GM18858 (cell line): Measurements from ENCODE around the gene MOB3B.
"Not testable (repeated sequence)": the region's sequence is repeated elsewhere in the genome, so short reads cannot be mapped to it uniquely, and the experiment has no call there.

ENCODE experiments used
- ATAC-seq: cut with Tn5 transposase; IDR thresholded peaks from one replicate; pipeline ENCODE4 v1.9.1; 2021; ENCODE audit not compliant: unreplicated experiment

The MOB3B gene

DNA sequence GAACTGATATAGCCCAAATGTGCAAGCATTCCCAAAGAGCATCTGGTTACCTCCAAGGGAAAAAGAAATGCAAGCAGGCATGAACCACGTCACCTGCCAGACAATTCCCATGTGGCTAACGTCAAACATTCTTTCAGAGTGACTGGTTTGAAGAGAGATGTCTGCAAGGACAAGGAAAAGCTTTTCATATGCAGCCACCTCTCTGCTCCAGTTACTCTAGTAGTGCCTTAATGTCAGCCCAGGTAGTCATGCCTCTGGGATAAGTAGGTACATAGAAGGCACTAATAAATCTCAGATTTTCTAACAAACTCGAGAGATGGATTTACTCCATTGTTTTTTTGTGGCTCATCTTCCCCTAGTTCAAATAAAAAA, 102.4 kb downstream of the MOB3B start:
- ATAC-seq = no peak

- no peak for ATAC-seq
Observed at GRCh38 chr9:27426511-27427271, 102.9 kb downstream of the MOB3B start.

DNA sequence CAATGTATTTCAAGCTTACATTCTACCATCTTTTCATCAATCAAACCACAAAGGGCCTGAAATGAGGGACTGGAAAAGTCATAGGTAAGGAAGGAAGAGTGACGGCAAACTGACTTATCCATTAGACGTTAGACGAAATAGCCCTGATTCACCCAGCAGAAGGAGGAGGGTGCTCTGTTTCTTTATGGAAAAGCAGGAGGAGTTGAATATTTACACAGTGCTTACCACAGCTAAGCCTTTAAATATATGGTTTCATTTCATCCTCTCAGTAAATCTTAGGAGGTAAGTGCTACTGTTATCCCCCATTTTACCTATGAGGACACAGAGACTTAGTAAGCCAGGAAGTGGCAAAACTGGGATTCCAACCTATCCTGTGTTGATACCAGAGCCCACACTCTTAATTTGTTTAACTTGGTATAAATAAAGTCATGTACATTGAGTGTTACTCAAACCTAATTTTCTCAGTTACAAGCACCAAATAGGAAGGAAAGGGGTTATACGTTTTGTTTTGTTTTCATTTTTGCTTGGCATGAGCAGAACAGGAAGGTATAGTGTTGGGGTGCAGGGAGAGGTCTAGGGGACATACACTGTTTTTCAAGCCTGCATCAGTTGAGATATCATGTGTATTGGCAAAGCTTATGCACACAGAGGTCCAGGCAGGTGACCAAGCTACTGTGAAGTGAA, 103.6 kb downstream of the MOB3B start:
- no peak for ATAC-seq

GRCh38 chr9:27423915-27424710, 105.5 kb downstream of the MOB3B start:
- no peak for ATAC-seq

DNA sequence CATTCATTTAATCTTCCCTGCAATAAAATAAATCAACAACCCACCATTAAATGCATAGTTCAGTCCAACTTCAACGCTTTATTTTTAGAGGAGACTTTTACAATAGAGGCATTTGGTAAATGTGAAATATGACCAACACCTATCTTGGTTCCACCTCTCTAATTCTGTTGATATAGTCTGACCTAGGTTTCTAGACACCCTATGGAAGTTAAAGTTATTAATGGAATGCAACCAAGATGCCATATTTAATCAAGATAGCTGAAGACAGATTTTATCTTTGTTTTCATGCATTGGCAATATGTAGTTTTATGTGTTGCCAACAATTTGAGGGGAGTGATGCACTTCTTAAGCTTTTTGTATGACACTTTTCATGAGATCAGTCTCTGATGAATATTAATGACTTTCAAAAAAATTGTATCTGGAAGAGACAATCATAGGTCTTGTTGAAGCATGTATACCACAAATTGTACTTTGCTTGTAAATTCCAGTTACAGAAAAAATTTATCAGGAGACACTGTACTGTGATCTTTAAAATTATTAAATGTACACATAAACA, 107.3 kb downstream of the MOB3B start:
- ATAC-seq = no peak

GRCh38 chr9:27421577-27421976, 108.0 kb downstream of the MOB3B start:
- no peak for ATAC-seq

DNA sequence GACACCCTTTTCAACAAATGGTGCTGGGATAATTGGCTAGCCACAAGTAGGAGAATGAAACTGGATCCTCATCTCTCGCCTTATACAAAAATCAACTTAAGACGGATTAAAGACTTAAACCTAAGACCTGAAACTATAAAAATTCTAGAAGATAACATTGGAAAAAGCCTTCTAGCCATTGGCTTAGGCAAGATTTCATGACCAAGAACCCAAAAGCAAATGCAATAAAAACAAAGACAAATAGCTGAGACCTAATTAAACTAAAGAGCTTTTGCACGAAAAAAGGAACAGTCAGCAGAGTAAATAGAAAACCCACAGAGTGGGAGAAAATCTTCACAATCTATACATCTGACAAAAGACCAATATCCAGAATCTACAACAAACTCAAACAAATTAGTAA, 110.1 kb downstream of the MOB3B start:
- ATAC-seq = not testable (repeated sequence)

DNA sequence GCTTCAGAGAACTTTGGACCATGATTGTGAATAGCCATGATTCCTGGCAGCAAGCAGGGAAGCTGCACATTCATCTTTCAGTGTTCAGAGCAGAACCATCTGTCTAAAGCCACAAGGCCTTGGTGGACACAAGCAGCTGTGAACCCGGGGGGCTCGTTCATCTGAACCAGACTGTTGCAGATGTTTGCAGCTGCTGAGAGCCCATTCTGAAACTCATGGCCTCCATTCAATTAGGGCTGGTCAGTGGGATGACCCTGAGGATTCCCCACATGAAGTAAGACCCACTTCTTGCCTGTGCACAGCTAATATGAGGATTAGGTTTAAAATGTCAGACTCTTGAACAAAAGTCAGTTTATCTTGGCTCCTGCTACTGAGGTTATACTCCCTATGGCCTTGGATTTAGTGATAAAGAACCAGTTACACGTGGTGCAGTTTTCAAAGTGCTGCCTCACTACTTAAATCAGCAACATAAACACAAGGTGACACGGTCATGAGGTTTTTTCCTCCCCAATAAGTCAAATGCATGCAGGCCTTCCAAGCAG, 115.3 kb downstream of the MOB3B start:
- no peak for ATAC-seq

DNA sequence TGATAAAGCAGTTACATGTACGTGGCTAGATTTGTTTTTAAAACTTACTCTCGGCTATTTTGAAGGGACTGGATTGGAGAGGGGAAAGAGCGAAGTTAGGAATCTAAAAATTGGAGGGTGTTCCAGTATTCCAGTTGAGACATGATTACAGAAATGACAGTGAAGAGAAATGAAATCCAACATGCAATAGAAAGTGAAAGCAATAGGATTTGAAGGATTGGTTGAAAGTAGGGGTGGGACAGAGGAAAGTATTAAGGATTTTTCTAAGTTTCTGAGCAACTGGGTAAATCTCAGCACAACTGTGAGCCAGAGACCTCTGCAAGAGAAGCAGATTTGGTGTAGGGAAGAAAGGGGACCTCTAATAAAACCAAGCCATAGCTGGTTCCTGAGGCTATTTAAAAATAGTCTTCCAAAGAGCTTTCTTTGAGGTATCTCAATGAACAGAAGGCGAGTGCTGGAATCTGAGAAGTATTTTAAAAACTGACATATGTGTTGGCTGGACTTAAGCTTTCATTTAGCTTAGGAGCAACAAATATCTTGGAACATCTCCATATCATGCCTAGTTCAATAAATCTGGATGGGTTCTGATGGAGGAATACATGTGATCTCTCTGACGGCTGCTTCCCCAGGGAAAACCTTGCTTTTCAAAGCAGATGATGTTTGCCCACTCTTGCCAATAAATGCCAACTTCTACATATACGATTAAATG, 115.9 kb downstream of the MOB3B start:
- no peak for ATAC-seq

GRCh38 chr9:27412963-27413362, 116.7 kb downstream of the MOB3B start:
- ATAC-seq = no peak

DNA sequence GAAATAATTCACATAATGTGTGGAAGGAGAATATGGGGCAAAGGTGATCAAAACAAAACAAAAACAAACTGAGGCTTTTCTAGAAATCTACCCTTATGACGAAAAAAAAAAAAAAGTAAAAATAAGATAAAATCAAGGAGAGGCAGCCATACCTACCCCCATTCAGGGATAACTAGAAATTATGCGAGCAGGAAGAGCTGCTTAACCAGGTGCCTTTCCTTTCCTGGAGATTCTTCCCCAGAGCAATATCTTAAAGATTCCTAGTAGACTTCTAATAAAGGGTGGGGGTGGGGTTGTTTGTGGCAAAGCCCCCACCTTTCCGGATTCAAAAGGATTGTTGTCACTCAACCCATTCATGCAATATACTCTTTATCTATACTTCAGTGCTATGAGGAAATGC, 117.5 kb downstream of the MOB3B start:
- ATAC-seq = no peak

DNA sequence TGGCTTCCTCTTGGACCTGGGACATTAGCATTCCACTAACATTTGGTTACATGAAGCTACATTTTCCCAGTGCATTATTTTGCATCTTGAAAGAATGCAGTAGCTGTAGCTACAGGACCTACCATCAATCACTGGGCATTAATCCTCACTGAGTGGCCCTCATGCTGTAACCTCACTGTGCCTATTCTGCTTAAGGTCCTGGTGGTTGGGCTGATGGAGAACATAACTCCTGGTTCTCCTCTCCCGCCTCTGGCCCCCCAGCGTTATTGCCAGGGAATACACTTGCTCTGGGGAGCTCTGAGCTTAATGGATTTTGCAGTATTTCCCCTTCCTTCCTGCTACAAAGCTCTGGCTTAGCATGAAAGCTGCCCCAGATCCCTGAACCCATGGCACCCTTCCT, 121.1 kb downstream of the MOB3B start:
- ATAC-seq = no peak

DNA sequence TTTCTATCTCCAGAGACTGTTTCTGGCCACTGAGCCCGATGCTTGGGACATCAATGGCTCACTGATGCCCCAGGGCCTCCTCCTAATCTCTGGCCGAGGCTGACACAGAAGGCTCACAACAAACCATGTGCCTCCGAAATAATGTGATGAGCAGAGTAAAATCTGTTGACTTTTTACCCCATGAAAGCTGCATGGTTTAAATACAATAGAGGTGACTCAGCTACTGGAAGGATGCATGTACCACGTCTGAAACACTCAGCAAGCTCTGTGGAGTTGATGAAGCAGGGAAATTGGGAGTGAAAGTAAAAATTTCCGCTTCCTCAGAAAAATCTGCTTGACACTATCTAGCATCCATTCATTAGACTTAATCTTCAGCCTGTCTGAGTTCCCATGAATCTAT, 121.6 kb downstream of the MOB3B start:
- no peak for ATAC-seq

GRCh38 chr9:27407491-27407890, 122.1 kb downstream of the MOB3B start:
- ATAC-seq = no peak

DNA sequence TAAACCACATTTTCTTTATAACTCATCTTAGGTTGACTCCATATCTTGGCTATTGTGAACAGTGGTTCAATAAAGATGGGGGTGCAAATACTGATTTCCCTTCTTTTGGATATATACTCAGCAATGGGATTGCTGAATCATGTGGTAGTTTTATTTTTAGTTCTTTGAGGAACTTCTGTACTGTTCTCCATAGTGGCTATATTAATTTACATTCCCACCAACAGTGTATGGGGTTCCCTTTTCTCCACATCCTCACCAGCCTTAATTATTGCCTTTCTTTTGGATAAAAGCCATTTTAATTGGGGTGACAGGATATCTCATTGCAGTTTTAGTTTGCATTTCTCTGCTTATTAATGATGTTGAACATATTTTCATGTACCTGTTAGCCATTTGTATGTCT, 125.0 kb downstream of the MOB3B start:
- no peak for ATAC-seq

DNA sequence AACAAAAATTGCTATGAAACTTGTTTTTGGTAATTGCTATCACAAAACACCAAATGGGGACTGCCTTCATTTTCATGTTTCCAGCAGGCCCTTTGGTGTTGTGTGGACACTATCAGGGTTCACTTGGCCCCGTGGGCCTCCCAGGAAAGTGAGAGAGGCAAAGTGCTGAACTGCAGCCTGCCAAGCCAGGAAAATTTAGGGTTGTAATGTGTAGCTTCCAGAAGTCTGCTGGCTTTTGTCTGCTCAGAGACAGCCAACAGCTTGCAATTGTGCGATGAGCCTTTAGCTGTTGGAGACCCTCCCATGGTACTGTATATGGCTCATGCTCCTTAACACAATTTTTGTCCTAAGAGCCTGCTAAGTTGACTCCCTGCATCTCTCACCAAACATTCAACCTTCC, 127.0 kb downstream of the MOB3B start:
- no peak for ATAC-seq

DNA sequence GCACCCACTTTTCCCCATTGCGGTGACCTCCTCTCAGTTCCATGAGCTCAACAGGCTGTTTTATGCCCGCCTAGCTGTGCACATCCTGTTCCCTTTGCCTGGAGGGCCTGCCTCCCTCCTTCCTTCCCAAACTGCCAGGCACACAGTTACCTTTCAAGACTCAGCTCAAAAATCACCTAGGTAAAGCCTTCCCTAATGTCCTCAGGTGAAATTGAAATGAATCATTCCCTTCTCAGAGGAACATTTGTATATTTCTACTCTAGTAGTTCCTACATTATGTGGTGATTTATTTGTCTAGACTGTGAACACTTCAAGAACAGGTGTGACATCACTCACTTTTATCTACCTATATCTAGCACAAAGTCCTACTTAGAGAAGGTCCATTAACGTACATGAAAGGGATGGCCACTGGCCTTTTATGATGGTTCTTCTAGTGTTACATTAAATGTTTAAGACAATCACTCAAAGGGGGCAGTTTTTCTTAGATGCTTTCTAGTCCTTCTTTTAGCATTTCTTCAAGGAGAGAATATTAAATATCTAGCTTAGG, 129.2 kb downstream of the MOB3B start:
- no peak for ATAC-seq

GRCh38 chr9:27398982-27399653, 130.5 kb downstream of the MOB3B start:
- ATAC-seq = no peak

GRCh38 chr9:27396495-27396894, 133.1 kb downstream of the MOB3B start:
- no peak for ATAC-seq

GRCh38 chr9:27395484-27395921, 134.1 kb downstream of the MOB3B start:
- ATAC-seq = no peak
